ENCODE measurements around the gene ALPP. TPM values are rescaled to one million over a fixed set of nuclear protein-coding genes. Genes with fewer than 3 reads are reported as not detected.

ALPP gene
- total RNA-seq, 1 donor from 2014 or later = not detected

Other genes with a start within 250 kb of the ALPP start
- gene ALPG, start 28.1 kb downstream of the ALPP start, total RNA-seq = not detected
- gene ALPI, start 77.4 kb downstream of the ALPP start, total RNA-seq = not detected
- gene ECEL1, start 109.1 kb downstream of the ALPP start, total RNA-seq = 0.18 TPM
- not detected for gene PRSS56, start 141.6 kb downstream of the ALPP start, total RNA-seq
- gene CHRND, start 147.4 kb downstream of the ALPP start, total RNA-seq = not detected
- gene CHRNG, start 160.9 kb downstream of the ALPP start, total RNA-seq = not detected
- 4.5 TPM for gene TIGD1, start 171.8 kb downstream of the ALPP start, total RNA-seq
- 41.0 TPM for gene EIF4E2, start 171.9 kb downstream of the ALPP start, total RNA-seq